ENCODE measurements around the gene NT5C2.

Gene NT5C2

GRCh38 chr10:103124420-103125096, 68.5 kb downstream of the NT5C2 start:
- CTCF ChIA-PET = interaction anchor here (1.0 to 2.6 kb wide), 3 partner anchors 14 to 207 kb away, joined by 3 to 7 read pairs (median 3); partner anchors contain the start of gene CNNM2
- POLR2A ChIA-PET = interaction anchor here (0.9 kb wide), 1 partner anchor 69 kb away, joined by 3 read pairs; the partner anchor contains the start of gene NT5C2

DNA sequence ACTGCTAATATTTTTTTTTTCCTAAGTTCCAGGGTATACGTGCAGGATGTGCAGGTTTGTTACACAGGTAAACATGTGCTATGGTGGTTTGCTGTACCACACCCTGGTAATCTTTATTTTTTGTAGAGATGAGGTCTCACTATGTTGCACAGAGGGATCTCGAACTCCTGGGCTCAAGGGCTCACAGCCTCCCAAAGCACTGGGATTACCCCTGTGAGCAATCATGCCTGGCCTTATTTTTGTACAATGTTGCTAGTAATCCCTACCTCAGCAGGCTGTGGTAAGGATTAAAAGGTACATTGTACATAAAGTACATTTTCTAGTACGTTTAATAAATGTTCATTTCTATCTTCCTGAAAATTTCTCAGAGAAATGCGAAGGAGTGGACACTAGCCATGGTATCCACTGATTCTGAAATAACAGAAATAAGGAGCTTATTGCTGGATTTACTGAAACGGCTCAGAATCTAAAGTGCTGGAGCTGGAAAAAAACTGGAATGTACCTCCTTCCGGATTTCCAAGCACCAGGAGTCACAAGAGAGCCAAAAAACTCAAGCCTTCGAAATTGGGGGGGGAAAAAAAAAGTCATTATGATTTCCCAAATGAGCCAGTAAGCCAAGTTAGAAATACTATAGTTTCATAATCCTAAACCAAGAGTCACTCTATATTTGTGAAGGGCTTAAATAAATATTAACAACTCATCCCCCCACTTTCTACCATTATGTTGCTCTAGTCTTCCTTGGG, 69.6 kb downstream of the NT5C2 start:
- ChIA-PET CTCF (interaction anchor here (1.1 kb wide), 1 partner anchor 21 kb away, joined by 3 read pairs; no protein-coding TSS in a partner anchor), POLR2A (interaction anchor here (0.9 kb wide), 1 partner anchor 70 kb away, joined by 3 read pairs; the partner anchor contains the start of gene NT5C2)
- DNase-seq (ENCODE audit: extremely low spot score) = no peak
- no peak for TF ChIP-seq CTCF (IDR thresholded peaks at IDR 0.05; ENCODE audit: control extremely low read depth, extremely low read depth, low read depth, missing control alignments)

More at GRCh38 chr10:103124420-103125096, 68.5 kb downstream of the NT5C2 start:
- no peak for TF ChIP-seq CTCF (IDR thresholded peaks at IDR 0.05; ENCODE audit: control extremely low read depth, extremely low read depth, low read depth, missing control alignments)
- no peak for DNase-seq (ENCODE audit: extremely low spot score)

DNA sequence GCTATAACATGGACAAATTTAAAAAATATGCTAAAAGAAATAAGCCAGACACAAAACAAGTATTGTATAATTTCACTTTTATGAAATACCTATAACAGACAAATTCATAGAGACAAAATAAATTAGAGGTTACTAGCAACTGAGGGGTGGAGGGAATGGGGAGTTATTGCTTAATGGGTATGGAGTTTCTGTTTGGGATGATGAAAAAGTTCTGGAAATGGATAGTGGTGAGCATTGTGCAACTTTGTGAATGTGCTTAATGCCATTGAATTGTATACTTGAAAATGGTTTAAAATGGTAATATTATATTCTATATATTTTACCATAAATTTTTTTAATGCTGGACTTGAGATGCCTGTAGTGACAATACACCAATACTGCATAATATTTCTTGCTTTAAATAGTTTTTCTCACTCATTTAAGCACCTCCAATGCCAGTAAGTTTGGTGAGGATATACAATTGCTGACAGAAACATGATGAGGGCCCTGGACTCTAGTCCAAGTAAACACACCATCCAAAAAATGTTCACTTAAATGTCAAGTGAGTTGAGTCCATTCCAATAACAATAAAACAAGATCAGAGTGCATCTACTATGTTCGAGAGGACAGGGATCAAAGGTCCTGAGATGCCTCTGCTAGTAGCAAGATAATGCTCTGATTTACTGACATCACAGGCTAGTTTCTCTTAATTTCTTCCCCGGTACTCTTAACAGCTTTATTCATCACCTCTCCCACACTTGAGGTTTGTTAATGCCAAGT, 71.9 kb downstream of the NT5C2 start:
- CTCF ChIA-PET = no interaction called here
- DNase-seq (ENCODE audit: extremely low spot score) = no peak
- POLR2A ChIA-PET = no interaction called here
- TF ChIP-seq CTCF (IDR thresholded peaks at IDR 0.05; ENCODE audit: control extremely low read depth, extremely low read depth, low read depth, missing control alignments) = no peak

GRCh38 chr10:103120546-103120945, 72.5 kb downstream of the NT5C2 start:
- ChIA-PET CTCF (no interaction called here), POLR2A (no interaction called here)

DNA sequence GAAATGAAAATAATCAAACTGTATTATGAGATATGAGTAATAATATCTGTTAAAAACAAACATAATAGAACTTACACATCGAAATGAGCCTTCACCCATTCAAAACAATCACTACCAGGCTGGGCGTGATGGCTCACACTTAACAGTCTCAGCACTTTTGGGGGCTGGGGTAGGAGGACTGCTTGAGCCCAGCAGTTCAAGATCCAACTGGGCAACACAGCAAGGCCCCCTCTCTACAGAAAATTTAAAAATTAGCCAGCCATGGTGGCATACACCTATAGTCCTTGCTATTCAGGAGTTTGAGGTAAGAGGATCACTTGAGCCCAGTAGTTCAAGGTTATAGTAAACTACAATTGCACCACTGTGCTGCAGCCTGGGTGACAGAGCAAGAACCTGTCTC, 75.8 kb downstream of the NT5C2 start:
- no peak for DNase-seq (ENCODE audit: extremely low spot score)
- TF ChIP-seq CTCF (IDR thresholded peaks at IDR 0.05; ENCODE audit: control extremely low read depth, extremely low read depth, low read depth, missing control alignments) = no peak
- CTCF ChIA-PET = interaction anchor here (1.1 to 1.8 kb wide), 3 partner anchors 14 to 50 kb away, joined by 3 to 4 read pairs (median 3); no protein-coding TSS in a partner anchor
- POLR2A ChIA-PET = no interaction called here

More at GRCh38 chr10:103120546-103120945, 72.5 kb downstream of the NT5C2 start:
- no peak for TF ChIP-seq CTCF (IDR thresholded peaks at IDR 0.05; ENCODE audit: control extremely low read depth, extremely low read depth, low read depth, missing control alignments)
- DNase-seq (ENCODE audit: extremely low spot score) = no peak

DNA sequence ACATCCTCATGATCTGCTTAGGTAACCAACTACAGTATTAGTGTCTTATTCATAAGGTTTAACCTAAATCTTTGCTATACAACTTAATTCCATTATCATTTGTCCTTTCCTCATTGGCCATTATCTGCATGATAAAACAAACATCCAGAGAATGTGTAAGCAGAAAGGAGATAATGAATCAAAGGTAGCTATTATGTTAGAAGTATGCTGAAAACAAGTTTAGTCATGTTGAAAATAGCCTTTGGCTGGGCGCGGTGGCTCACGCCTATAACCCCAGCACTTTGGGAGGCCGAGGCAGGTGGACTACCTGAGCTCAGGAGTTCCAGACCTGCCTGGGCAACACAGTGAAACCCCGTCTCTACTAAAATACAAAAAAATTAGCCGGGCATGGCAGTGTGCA, 78.2 kb downstream of the NT5C2 start:
- POLR2A ChIA-PET = no interaction called here
- no peak for DNase-seq (ENCODE audit: extremely low spot score)
- no peak for TF ChIP-seq CTCF (IDR thresholded peaks at IDR 0.05; ENCODE audit: control extremely low read depth, extremely low read depth, low read depth, missing control alignments)
- CTCF ChIA-PET = interaction anchor here (1.4 kb wide), 1 partner anchor 40 kb away, joined by 3 read pairs; no protein-coding TSS in a partner anchor

Data from GM10248 (cell line).